ENCODE data around the gene UGCG. TPM values are rescaled to one million over a fixed set of nuclear protein-coding genes. Genes with fewer than 3 reads are reported as not detected.

UGCG gene
- total RNA-seq, 1 experiment from 2014 or later, result 23.1 TPM

DNA sequence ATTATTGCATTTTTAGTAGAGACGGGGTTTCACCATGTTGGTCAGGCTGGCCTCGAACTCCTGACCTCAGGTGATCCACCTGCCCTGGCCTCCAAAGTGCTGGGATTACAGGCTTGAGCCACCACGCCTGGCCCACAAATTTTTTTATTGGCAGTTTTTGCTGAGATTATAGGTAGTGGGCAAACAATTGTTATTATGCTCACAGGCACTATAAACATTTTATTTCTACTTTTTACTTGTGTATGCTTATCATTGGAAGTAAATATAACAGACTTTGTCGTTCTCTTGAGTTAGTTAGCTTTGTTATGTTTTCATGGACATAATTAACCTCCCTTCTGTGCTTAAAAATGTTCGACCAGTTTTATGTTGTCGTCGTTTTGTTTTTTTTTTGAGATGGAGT is 23.9 kb downstream of the UGCG start:
- TF ChIP-seq, protein P1, sequence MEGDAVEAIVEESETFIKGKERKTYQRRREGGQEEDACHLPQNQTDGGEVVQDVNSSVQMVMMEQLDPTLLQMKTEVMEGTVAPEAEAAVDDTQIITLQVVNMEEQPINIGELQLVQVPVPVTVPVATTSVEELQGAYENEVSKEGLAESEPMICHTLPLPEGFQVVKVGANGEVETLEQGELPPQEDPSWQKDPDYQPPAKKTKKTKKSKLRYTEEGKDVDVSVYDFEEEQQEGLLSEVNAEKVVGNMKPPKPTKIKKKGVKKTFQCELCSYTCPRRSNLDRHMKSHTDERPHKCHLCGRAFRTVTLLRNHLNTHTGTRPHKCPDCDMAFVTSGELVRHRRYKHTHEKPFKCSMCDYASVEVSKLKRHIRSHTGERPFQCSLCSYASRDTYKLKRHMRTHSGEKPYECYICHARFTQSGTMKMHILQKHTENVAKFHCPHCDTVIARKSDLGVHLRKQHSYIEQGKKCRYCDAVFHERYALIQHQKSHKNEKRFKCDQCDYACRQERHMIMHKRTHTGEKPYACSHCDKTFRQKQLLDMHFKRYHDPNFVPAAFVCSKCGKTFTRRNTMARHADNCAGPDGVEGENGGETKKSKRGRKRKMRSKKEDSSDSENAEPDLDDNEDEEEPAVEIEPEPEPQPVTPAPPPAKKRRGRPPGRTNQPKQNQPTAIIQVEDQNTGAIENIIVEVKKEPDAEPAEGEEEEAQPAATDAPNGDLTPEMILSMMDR (conservative IDR thresholded peaks at IDR 0.05; ENCODE audit: low read depth, low read length), result no peak
- TF ChIP-seq EZH2 (IDR thresholded peaks at IDR 0.05; ENCODE audit: borderline replicate concordance, low read depth, low read length, poor library complexity, severe bottlenecking), result no peak
- ChIA-PET POLR2A (ENCODE audit: low non-redundant PET) (no interaction called here), CTCF (no interaction called here)
- no peak for DNase-seq (ENCODE audit: low spot score)
- Histone ChIP-seq H3K4me1 (ENCODE audit: insufficient read depth, low read length, poor library complexity, severe bottlenecking) (peaks cover 34% of the 10 kb centered on the region), H3K27me3 (replicated peaks; ENCODE audit: insufficient read depth, low read depth, low read length, poor library complexity) (no peaks in the 10 kb centered on the region), H3K27ac (ENCODE audit: low read depth, low read length, poor library complexity, severe bottlenecking) (no peak overlapping the region), H3K4me3 (ENCODE audit: low read depth, low read length, poor library complexity, severe bottlenecking) (no peak overlapping the region), H3K9me3 (ENCODE audit: low read depth, low read length, poor library complexity, severe bottlenecking) (no peaks in the 10 kb centered on the region), H3K36me3 (ENCODE audit: insufficient read depth, low read length, poor library complexity, severe bottlenecking) (no peaks in the 10 kb centered on the region)
- intact Hi-C loops (cut with micrococcal nuclease; ENCODE audit: unreplicated experiment), result no loop called here
- BruUV-seq (replicated peaks), result no TSS peak

DNA sequence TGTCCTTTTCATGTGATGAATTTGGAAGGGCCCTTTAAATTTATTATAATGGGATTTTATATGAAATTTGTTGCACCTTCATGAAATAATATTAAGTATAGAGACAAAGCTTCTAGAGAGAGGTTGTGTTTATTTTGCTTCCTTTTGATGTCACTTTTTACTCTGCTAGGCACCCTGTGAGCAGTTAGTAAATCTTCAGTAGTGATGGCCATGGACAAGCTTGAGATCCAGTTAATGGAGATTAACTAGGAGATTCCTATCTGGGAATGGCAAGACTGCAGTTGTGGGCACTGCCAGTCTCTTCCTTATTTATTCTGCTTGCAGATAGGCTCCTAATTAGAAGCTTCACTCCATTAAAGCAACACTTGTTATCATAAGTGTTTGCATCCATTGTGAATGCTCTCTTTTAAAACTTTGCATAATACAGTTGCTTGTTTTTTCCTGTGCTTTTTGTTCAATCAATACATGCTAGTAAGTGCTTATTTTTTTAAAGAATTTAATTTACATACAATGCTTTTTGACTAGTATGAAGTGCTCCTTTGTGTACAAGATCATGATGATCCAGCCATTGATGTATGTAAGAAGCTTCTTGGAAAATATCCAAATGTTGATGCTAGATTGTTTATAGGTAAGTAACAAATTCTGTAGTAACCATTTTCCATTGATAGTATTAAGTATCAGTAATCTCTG is 25.9 kb downstream of the UGCG start:
- intact Hi-C loops (cut with micrococcal nuclease; ENCODE audit: unreplicated experiment), result no loop called here
- DNase-seq (ENCODE audit: low spot score), result no peak
- CTCF ChIA-PET, result interaction anchor here (0.7 kb wide), 1 partner anchor 53 kb away, joined by 3 read pairs; no protein-coding TSS in a partner anchor
- Histone ChIP-seq H3K36me3 (ENCODE audit: insufficient read depth, low read length, poor library complexity, severe bottlenecking) (no peaks in the 10 kb centered on the region), H3K27ac (ENCODE audit: low read depth, low read length, poor library complexity, severe bottlenecking) (no peak overlapping the region), H3K9me3 (ENCODE audit: low read depth, low read length, poor library complexity, severe bottlenecking) (no peaks in the 10 kb centered on the region), H3K4me3 (ENCODE audit: low read depth, low read length, poor library complexity, severe bottlenecking) (no peak overlapping the region), H3K4me1 (ENCODE audit: insufficient read depth, low read length, poor library complexity, severe bottlenecking) (peaks cover 48% of the 10 kb centered on the region), H3K27me3 (replicated peaks; ENCODE audit: insufficient read depth, low read depth, low read length, poor library complexity) (no peaks in the 10 kb centered on the region)
- no TSS peak for BruUV-seq (replicated peaks)
- POLR2A ChIA-PET (ENCODE audit: low non-redundant PET), result interaction anchor here (0.7 kb wide), 1 partner anchor 58 kb away, joined by 4 read pairs; no protein-coding TSS in a partner anchor
- TF ChIP-seq EZH2 (IDR thresholded peaks at IDR 0.05; ENCODE audit: borderline replicate concordance, low read depth, low read length, poor library complexity, severe bottlenecking), result no peak
- TF ChIP-seq, protein P1 (conservative IDR thresholded peaks at IDR 0.05; ENCODE audit: low read depth, low read length), result no peak

DNA sequence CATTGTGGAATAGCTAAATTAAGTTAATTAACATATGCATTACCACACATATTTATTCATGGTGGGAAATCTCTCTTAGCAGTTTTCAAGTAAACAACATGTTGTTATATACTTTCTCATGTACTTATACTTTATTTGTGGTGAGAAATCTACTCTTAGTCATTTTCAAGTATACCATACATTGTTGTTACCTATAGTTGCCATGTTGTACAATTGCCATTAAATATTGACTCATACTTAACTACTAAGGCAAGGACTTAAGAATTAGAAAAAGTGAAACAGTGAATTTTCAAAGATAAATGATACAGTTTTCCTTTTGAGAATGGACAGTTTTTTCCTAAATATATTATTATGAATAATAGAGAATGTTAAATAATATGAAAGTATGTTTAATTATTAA is 27.7 kb downstream of the UGCG start:
- BruUV-seq (replicated peaks), result no TSS peak
- Histone ChIP-seq H3K4me1 (ENCODE audit: insufficient read depth, low read length, poor library complexity, severe bottlenecking) (peaks cover 54% of the 10 kb centered on the region), H3K27me3 (replicated peaks; ENCODE audit: insufficient read depth, low read depth, low read length, poor library complexity) (no peaks in the 10 kb centered on the region), H3K9me3 (ENCODE audit: low read depth, low read length, poor library complexity, severe bottlenecking) (no peaks in the 10 kb centered on the region), H3K36me3 (ENCODE audit: insufficient read depth, low read length, poor library complexity, severe bottlenecking) (peaks cover under 1% of the 10 kb centered on the region), H3K27ac (ENCODE audit: low read depth, low read length, poor library complexity, severe bottlenecking) (no peak overlapping the region), H3K4me3 (ENCODE audit: low read depth, low read length, poor library complexity, severe bottlenecking) (no peak overlapping the region)
- ChIA-PET CTCF (no interaction called here), POLR2A (ENCODE audit: low non-redundant PET) (no interaction called here)
- intact Hi-C loops (cut with micrococcal nuclease; ENCODE audit: unreplicated experiment), result no loop called here
- no peak for DNase-seq (ENCODE audit: low spot score)
- TF ChIP-seq EZH2 (IDR thresholded peaks at IDR 0.05; ENCODE audit: borderline replicate concordance, low read depth, low read length, poor library complexity, severe bottlenecking), result no peak
- TF ChIP-seq, protein P1 (conservative IDR thresholded peaks at IDR 0.05; ENCODE audit: low read depth, low read length), result no peak

Data from A673 (cell line).